CD4-positive, CD25-positive, alpha-beta regulatory T cell (primary cell): ENCODE data around the gene PPFIA2. TPM values are rescaled to one million over a fixed set of nuclear protein-coding genes. Genes with fewer than 3 reads are reported as not detected.

ENCODE experiments used
- ATAC-seq, 2 donors: fragments of 150-1000 bp; cut with Tn5 transposase; one replicate each; pipeline ENCODE4 v1.10.0; 2021; ENCODE audit warnings: low read depth in 2 of 2, moderate number of reproducible peaks in 2 of 2, moderate library complexity in 1 of 2
- DNase-seq, 3 donors: peaks; one replicate each; pipeline versions ENCODE4 v3.0.0 to v3.0.0-alpha.2; 2012 to 2022; ENCODE audit warnings: mixed read lengths in 1 of 3
- H3K27ac ChIP-seq: one replicate; pipeline ENCODE4 v1.7.0; 2013; ENCODE audit warnings: mild to moderate bottlenecking, low read length; ENCODE audit not compliant: insufficient read depth, poor library complexity, severe bottlenecking
- H3K27me3 ChIP-seq: one replicate; pipeline ENCODE4 v1.7.0; 2013; ENCODE audit warnings: low read length; ENCODE audit not compliant: control insufficient read depth, insufficient read depth
- H3K36me3 ChIP-seq: one replicate; pipeline ENCODE4 v1.7.0; 2013; ENCODE audit warnings: mild to moderate bottlenecking, low read length, moderate library complexity; ENCODE audit not compliant: control insufficient read depth, insufficient read depth
- H3K4me1 ChIP-seq: 2 replicates; pipeline ENCODE4 v1.7.0; 2013; ENCODE audit warnings: mild to moderate bottlenecking, low read length; ENCODE audit not compliant: insufficient read depth, control insufficient read depth, poor library complexity, severe bottlenecking
- H3K4me3 ChIP-seq: one replicate; pipeline ENCODE4 v1.7.0; 2013; ENCODE audit warnings: low read depth, mild to moderate bottlenecking, low read length, moderate library complexity
- H3K9me3 ChIP-seq, 2 experiments: 1 replicate in 1 of 2; 2 replicates in 1 of 2; pipeline ENCODE4 v1.7.0; 2013; ENCODE audit warnings: low read length in 2 of 2, mild to moderate bottlenecking in 1 of 2, moderate library complexity in 1 of 2; ENCODE audit not compliant: control insufficient read depth in 2 of 2
- H3K27ac Mint-ChIP-seq, 3 donors: one replicate each; pipeline ENCODE4 v1.8.0; 2020 to 2022; ENCODE audit warnings: mild to moderate bottlenecking in 3 of 3, mixed read lengths in 3 of 3, moderate library complexity in 2 of 3
- H3K27me3 Mint-ChIP-seq: one replicate; pipeline ENCODE4 v1.8.0; 2022; ENCODE audit warnings: mild to moderate bottlenecking, mixed read lengths
- H3K36me3 Mint-ChIP-seq: one replicate; pipeline ENCODE4 v1.8.0; 2020; ENCODE audit warnings: mixed read lengths
- H3K4me1 Mint-ChIP-seq, 4 donors: one replicate each; pipeline ENCODE4 v1.8.0; 2020 to 2022; ENCODE audit warnings: mixed read lengths in 4 of 4, mild to moderate bottlenecking in 1 of 4
- H3K4me3 Mint-ChIP-seq, 4 donors: one replicate each; pipeline ENCODE4 v1.8.0; 2020 to 2022; ENCODE audit warnings: mild to moderate bottlenecking in 4 of 4, mixed read lengths in 4 of 4, moderate library complexity in 3 of 4
- H3K9me3 Mint-ChIP-seq, 7 donors: one replicate each; pipeline ENCODE4 v1.8.0; 2020 to 2022; ENCODE audit warnings: mixed read lengths in 7 of 7, mild to moderate bottlenecking in 3 of 7, moderate library complexity in 2 of 7
- polyA plus RNA-seq, 4 donors: library from polyadenylated mRNA; unstranded; fragments of 300-500 nt; fragmentation: Illumina TruSeq; gene quantifications; one replicate each; pipeline ENCODE4 v1.2.3, GENCODE V29; 2021
- total RNA-seq: library from RNA; stranded (reverse); gene quantifications from one replicate; pipeline ENCODE4 v1.2.3, GENCODE V29; 2022

Gene PPFIA2
- total and polyA plus RNA-seq, 5 donors from 2014 or later, result not detected

- DNase-seq, result no peak
- Mint-ChIP-seq H3K4me3 (no peak overlapping the region), H3K27ac (no peak overlapping the region), H3K9me3 (peaks cover 3 to 33% (median 6%) of the 10 kb centered on the region in 7 donors), H3K36me3 (no peaks in the 10 kb centered on the region), H3K27me3 (no peaks in the 10 kb centered on the region), H3K4me1 (no peaks in the 10 kb centered on the region)
- Histone ChIP-seq H3K4me3 (no peak overlapping the region), H3K36me3 (no peaks in the 10 kb centered on the region), H3K9me3 (no peaks in the 10 kb centered on the region), H3K4me1 (no peaks in the 10 kb centered on the region), H3K27ac (no peak overlapping the region), H3K27me3 (no peaks in the 10 kb centered on the region)
- ATAC-seq, result no peak
Measured at GRCh38 chr12:81517296-81517695, 241.9 kb downstream of the PPFIA2 start.

GRCh38 chr12:81502912-81503695 lies 256.0 kb downstream of the PPFIA2 start:
- H3K27me3 ChIP-seq, result no peaks in the 10 kb centered on the region
- no peaks in the 10 kb centered on the region for H3K9me3 ChIP-seq
- ATAC-seq, result no peak
- no peak overlapping the region for H3K27ac ChIP-seq
- H3K4me3 ChIP-seq, result no peak overlapping the region
- DNase-seq, result no peak
- H3K27me3 Mint-ChIP-seq, result no peaks in the 10 kb centered on the region
- no peaks in the 10 kb centered on the region for H3K4me1 ChIP-seq
- no peak overlapping the region for H3K27ac Mint-ChIP-seq
- H3K36me3 ChIP-seq, result no peaks in the 10 kb centered on the region
- H3K9me3 Mint-ChIP-seq, result peaks cover 0 to 24% (median 2%) of the 10 kb centered on the region in 7 donors
- H3K4me3 Mint-ChIP-seq, result no peak overlapping the region
- H3K4me1 Mint-ChIP-seq, result no peaks in the 10 kb centered on the region
- H3K36me3 Mint-ChIP-seq, result no peaks in the 10 kb centered on the region

- H3K4me3 ChIP-seq, result no peak overlapping the region
- H3K4me1 ChIP-seq, result no peaks in the 10 kb centered on the region
- no peak overlapping the region for H3K27ac Mint-ChIP-seq
- no peaks in the 10 kb centered on the region for H3K36me3 Mint-ChIP-seq
- ATAC-seq (no peak), DNase-seq (no peak)
- H3K27me3 ChIP-seq, result no peaks in the 10 kb centered on the region
- no peaks in the 10 kb centered on the region for H3K27me3 Mint-ChIP-seq
- H3K27ac ChIP-seq, result no peak overlapping the region
- H3K4me3 Mint-ChIP-seq, result no peak overlapping the region
- peaks cover 0 to 18% (median 6%) of the 10 kb centered on the region in 7 donors for H3K9me3 Mint-ChIP-seq
- H3K36me3 ChIP-seq, result no peaks in the 10 kb centered on the region
- H3K4me1 Mint-ChIP-seq, result no peaks in the 10 kb centered on the region
- H3K9me3 ChIP-seq, result no peaks in the 10 kb centered on the region
Measured at GRCh38 chr12:81500788-81501187, 258.4 kb downstream of the PPFIA2 start.

- ATAC-seq (no peak), DNase-seq (no peak)
- H3K4me1 ChIP-seq, result no peaks in the 10 kb centered on the region
- H3K27ac Mint-ChIP-seq, result no peak overlapping the region
- no peaks in the 10 kb centered on the region for H3K9me3 ChIP-seq
- H3K27me3 ChIP-seq, result no peaks in the 10 kb centered on the region
- H3K36me3 ChIP-seq, result no peaks in the 10 kb centered on the region
- peaks cover 0 to 18% (median 6%) of the 10 kb centered on the region in 7 donors for H3K9me3 Mint-ChIP-seq
- H3K4me3 ChIP-seq, result no peak overlapping the region
- no peaks in the 10 kb centered on the region for H3K4me1 Mint-ChIP-seq
- no peak overlapping the region for H3K4me3 Mint-ChIP-seq
- no peaks in the 10 kb centered on the region for H3K36me3 Mint-ChIP-seq
- no peaks in the 10 kb centered on the region for H3K27me3 Mint-ChIP-seq
- H3K27ac ChIP-seq, result no peak overlapping the region
Measured at GRCh38 chr12:81499809-81500208, 259.3 kb downstream of the PPFIA2 start.

GRCh38 chr12:81492131-81492720 lies 266.9 kb downstream of the PPFIA2 start:
- Histone ChIP-seq H3K27ac (no peak overlapping the region), H3K9me3 (no peaks in the 10 kb centered on the region), H3K4me3 (no peak overlapping the region), H3K4me1 (no peaks in the 10 kb centered on the region), H3K36me3 (no peaks in the 10 kb centered on the region), H3K27me3 (no peaks in the 10 kb centered on the region)
- Mint-ChIP-seq H3K4me1 (no peaks in the 10 kb centered on the region), H3K27ac (no peak overlapping the region), H3K9me3 (peaks cover 1 to 16% (median 5%) of the 10 kb centered on the region in 7 donors), H3K36me3 (no peaks in the 10 kb centered on the region), H3K27me3 (no peaks in the 10 kb centered on the region), H3K4me3 (no peak overlapping the region)
- DNase-seq (no peak), ATAC-seq (no peak)

GRCh38 chr12:81472934-81473333 lies 286.2 kb downstream of the PPFIA2 start:
- Histone ChIP-seq H3K4me3 (no peak overlapping the region), H3K4me1 (no peaks in the 10 kb centered on the region), H3K27me3 (no peaks in the 10 kb centered on the region), H3K36me3 (no peaks in the 10 kb centered on the region), H3K27ac (no peak overlapping the region), H3K9me3 (no peaks in the 10 kb centered on the region)
- DNase-seq, result no peak
- H3K27ac Mint-ChIP-seq, result no peak overlapping the region
- no peaks in the 10 kb centered on the region for H3K36me3 Mint-ChIP-seq
- no peaks in the 10 kb centered on the region for H3K27me3 Mint-ChIP-seq
- H3K9me3 Mint-ChIP-seq, result peaks cover 0 to 7% (median 2%) of the 10 kb centered on the region in 7 donors
- no peak overlapping the region for H3K4me3 Mint-ChIP-seq
- ATAC-seq, result no peak
- no peaks in the 10 kb centered on the region for H3K4me1 Mint-ChIP-seq

- no peak for DNase-seq
- no peak for ATAC-seq
- Mint-ChIP-seq H3K27me3 (no peaks in the 10 kb centered on the region), H3K9me3 (peaks cover 0 to 7% (median 2%) of the 10 kb centered on the region in 7 donors), H3K27ac (no peak overlapping the region), H3K36me3 (no peaks in the 10 kb centered on the region), H3K4me1 (no peaks in the 10 kb centered on the region), H3K4me3 (no peak overlapping the region)
- Histone ChIP-seq H3K4me3 (no peak overlapping the region), H3K27me3 (no peaks in the 10 kb centered on the region), H3K9me3 (no peaks in the 10 kb centered on the region), H3K27ac (no peak overlapping the region), H3K4me1 (no peaks in the 10 kb centered on the region), H3K36me3 (no peaks in the 10 kb centered on the region)
Measured at GRCh38 chr12:81470923-81471322, 288.2 kb downstream of the PPFIA2 start.

- H3K36me3 Mint-ChIP-seq, result no peaks in the 10 kb centered on the region
- H3K4me3 Mint-ChIP-seq, result no peak overlapping the region
- H3K9me3 Mint-ChIP-seq, result peaks cover 0 to 8% (median 2%) of the 10 kb centered on the region in 7 donors
- no peak overlapping the region for H3K27ac Mint-ChIP-seq
- H3K4me1 Mint-ChIP-seq, result no peaks in the 10 kb centered on the region
- Histone ChIP-seq H3K27ac (no peak overlapping the region), H3K36me3 (no peaks in the 10 kb centered on the region), H3K4me1 (no peaks in the 10 kb centered on the region), H3K4me3 (no peak overlapping the region), H3K9me3 (no peaks in the 10 kb centered on the region), H3K27me3 (no peaks in the 10 kb centered on the region)
- no peak for ATAC-seq
- no peak for DNase-seq
- H3K27me3 Mint-ChIP-seq, result no peaks in the 10 kb centered on the region
Measured at GRCh38 chr12:81468206-81468605, 290.9 kb downstream of the PPFIA2 start.
